IPS-11a (cell line): ENCODE results near the gene SERHL2.
"Not testable (repeated sequence)": the region's sequence is repeated elsewhere in the genome, so short reads cannot be mapped to it uniquely, and the experiment has no call there.

Experiments
- H3K4me3 ChIP-seq: one replicate; pipeline ENCODE4 v1.5.1; 2013; ENCODE audit warnings: low read depth, low read length, control low read depth

The SERHL2 gene

DNA sequence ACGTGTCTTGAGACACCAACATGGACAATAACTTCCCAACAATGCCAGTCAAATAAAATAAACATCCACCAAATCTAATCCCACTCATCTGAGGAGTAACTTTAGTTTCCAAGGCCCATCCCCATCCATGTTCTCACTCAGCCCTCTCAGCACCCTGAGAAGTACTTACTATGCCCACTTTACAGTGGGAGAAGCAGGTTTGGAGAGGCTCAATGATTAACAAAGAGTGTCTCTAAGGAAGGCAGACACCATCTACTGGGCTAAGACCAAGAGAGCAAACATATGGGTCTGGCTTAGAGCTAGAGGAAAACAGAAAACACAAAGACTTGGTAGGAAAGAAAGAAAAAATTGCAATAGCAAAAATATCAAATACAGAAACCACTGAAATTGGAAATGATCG is 49.7 kb downstream of the SERHL2 start:
- no peak overlapping the region for H3K4me3 ChIP-seq

DNA sequence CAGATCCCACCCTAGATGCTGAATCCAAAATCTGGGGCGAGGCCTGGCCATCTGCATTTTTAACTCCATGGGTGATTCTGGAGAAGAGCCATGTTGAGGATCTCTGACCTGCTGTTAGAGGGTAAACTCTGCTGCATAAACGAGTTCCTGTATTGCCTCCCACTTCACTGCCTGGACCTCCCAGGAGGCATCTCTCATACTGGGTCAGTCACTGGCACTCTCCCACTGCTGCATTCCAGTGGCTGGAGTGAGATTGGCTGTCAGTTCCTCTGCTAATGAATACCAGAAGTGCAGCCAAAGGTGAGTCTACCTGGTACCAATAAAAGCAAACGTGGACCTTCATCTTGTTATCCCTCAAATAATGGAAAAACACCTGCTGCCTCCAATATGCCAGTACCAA is 50.6 kb downstream of the SERHL2 start:
- no peak overlapping the region for H3K4me3 ChIP-seq

- H3K4me3 ChIP-seq = not testable (repeated sequence)
These were observed 53.9 kb downstream of the SERHL2 start for GRCh38 chr22:42607641-42608040.

- no peak overlapping the region for H3K4me3 ChIP-seq
These were observed 54.5 kb downstream of the SERHL2 start for GRCh38 chr22:42608136-42608822.

- H3K4me3 ChIP-seq = no peak overlapping the region
These were observed 55.1 kb downstream of the SERHL2 start for GRCh38 chr22:42608823-42609361.

DNA sequence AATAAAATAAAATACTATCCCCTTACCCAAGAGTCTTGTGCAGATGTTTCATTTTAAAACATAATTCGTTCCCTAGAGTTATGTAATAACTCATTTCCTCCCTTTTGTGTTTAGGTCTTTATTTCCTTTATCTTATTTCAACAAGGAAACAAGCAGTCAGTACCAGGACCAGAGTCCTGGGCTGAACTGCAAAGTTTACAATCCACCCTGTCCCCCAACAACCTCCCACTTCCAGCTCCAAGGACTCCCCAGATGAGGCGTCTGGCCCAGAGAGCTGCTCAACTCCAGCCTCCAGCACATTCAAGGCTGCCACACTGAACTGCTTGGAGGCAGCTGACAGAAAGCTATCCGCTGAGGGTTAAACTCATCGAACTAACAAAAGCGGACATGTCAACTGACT is 56.4 kb downstream of the SERHL2 start:
- H3K4me3 ChIP-seq = no peak overlapping the region

GRCh38 chr22:42611051-42611450 is 57.3 kb downstream of the SERHL2 start:
- no peak overlapping the region for H3K4me3 ChIP-seq

- no peak overlapping the region for H3K4me3 ChIP-seq
These were observed 58.6 kb downstream of the SERHL2 start for GRCh38 chr22:42612336-42612735.

DNA sequence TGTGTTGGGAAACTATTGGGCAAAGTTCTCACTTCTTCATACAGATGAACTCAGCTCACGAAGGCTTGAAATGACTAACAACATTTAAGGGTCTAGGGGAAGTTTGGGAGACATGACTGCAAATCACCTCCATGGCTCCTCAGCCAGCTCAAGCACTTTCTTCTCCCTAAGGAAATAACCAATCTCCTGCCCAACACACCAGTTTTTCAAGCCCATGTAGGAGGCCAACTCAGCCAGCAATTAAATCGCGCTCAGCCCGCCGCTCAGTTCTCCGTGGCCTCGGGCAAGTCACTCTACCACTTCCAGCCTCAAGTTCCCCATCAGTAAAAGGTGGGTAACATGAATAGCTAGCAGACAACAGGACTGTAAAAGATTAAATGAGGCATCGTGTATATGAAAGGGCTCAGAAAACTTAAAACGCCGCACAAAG is 60.1 kb downstream of the SERHL2 start:
- H3K4me3 ChIP-seq = peak overlapping the region; percentile 95

- peak within 1 kb of the TSS; percentile 95 for H3K4me3 ChIP-seq
These were observed 60.7 kb downstream of the SERHL2 start, which contains the start of gene POLDIP3 for GRCh38 chr22:42614312-42615091. POLDIP3 (minus strand) TSS chr22:42614883; CDS start chr22:42614857, 26 bp downstream.

- peak overlapping the region; percentile 95 for H3K4me3 ChIP-seq
These were observed 61.5 kb downstream of the SERHL2 start for GRCh38 chr22:42615092-42615859.

DNA sequence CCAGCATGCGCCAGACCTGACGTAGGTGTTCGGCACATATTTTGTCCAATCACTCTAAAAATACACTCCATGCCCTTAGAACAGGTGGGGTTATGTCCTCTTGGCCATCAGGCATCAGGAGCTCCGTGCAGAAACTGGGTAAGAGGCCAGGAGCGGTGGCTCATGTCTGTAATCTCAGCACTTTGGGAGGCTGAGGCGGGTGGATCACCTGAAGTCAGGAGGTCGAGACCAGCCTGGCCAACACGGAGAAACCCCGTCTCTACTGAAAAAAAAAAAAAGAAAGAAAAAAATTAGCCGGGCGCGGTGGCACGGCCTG is 62.1 kb downstream of the SERHL2 start:
- not testable (repeated sequence) for H3K4me3 ChIP-seq

- no peak overlapping the region for H3K4me3 ChIP-seq
These were observed 63.6 kb downstream of the SERHL2 start for GRCh38 chr22:42617155-42617983.

DNA sequence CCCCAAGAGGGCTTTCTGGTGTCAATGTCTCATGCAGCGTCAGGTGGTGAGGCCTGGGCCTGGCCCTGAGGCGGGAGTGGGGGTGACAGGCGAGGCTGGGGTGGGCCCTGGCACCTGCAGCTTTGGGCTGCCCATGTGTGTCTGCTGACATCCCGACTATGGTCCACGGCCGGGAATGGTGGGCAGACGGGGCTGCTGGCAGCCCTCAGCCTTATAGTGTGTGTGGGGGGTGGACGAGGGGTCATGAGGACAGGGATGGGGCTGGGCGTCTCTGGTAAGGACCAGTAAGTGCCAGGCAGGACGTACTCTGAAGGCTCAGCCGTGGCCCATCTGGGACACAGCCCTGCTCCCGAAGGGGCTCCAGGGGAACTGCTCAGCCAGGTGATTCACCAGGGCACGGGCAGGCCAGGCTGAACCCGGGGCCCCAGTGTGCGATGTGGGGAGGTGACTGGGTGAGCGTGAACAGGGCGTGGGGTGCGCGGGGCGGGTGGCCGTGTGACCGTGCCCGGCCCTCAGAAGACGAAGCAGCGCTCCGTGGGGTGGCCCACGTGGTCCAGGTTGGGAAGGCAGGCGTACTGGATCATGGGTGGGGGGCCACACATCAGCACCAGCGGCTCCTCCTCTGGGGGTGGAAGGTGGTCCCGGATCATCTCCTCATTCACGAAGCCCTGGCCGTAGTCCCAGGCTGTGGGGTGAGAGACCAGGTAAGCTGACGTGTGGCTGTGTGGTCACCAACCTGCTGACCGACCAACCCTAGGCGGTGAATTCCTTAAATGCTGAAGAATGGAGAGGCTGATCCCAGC is 65.7 kb downstream of the SERHL2 start:
- H3K4me3 ChIP-seq = no peak overlapping the region

DNA sequence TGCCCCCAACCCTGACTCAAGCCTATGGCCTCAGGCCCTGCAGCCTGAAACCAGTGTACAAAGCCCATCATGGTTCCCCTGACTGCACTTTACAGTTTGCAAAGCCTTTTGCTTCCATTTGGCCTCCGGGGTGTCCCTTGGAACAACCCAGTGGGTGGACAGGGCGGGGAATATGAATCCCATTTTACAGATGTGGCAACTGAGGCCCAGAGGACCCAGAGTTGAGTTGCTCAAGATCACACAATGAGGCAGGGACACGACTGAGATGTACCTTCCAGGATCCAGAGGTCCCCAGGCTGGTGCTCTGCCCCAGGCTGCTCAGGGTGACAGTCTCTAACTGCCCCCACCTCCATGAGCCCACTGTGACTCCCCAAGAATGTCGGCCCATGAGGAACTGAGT is 66.3 kb downstream of the SERHL2 start:
- H3K4me3 ChIP-seq = no peak overlapping the region

- H3K4me3 ChIP-seq = no peak overlapping the region
These were observed 67.8 kb downstream of the SERHL2 start for GRCh38 chr22:42621505-42622002.

DNA sequence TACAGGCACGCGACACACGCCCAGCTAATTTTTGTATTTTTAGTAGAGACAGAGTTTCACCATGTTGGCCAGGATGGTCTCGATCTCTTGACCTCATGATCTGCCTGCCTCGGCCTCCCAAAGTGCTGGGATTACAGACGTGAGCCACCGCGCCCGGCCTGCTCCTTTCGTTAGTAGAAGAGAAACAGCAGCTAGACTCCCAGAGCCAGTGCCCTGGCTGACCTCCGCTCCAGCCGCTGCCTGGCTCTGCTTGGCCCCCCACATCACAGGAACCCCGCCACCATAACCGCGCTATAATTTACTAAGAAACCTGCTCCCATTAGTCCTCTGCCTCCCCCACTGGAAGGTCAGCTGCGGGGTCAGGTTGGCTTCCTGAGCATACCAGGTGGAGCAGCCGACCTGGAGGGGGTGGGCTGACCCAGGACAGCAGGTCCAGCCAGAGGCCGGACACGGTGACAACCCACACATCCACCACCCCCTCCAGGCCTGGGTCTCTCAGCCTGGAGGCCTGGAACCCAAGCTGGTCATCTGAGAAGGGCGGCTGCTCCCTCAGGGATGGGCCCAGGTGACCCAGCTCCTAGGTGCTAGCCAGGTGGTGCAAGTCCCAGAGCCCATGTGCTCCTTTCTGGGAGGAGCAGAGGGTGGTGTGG is 68.4 kb downstream of the SERHL2 start:
- no peak overlapping the region for H3K4me3 ChIP-seq

DNA sequence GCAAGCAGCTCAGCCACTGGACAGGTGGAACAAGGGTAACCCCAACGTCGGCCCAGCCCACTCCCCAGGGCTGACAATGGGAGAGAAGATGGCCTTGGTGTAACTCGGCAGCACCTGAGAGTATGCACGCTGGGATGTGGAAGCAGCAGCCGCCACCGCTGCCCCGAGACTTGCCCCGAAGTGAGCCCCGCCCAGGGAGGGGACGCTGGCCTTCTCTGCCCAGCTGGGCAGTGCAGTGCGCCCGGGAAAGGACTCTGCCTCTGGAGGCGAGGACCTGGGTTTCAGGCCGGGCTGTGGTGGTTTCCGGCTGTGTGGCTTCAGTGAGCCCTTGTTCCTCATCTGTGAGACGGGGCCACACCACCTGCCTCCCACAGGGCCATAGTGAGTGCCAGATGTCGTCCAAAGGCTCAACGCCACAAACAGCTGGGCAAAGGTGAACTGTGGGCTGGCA is 69.6 kb downstream of the SERHL2 start:
- H3K4me3 ChIP-seq = no peak overlapping the region
